Ascending aorta (tissue), 2 donors: Measurements from ENCODE around the gene ERCC6L2. TPM values are rescaled to one million over a fixed set of nuclear protein-coding genes. Genes with fewer than 3 reads are reported as not detected.

Source experiments
- DNase-seq, 2 donors: peaks; one replicate each; pipeline ENCODE4 v3.0.0-alpha.2; 2019; ENCODE audit warnings: low spot score in 2 of 2
- H3K27ac ChIP-seq, 2 donors: fragments of 200-600 bp; sonication (generic); one replicate each; pipeline ENCODE4 v1.5.1; 2016 to 2017; ENCODE audit warnings: mild to moderate bottlenecking in 1 of 2
- H3K27me3 ChIP-seq: fragments of 200-600 bp; sonication (generic); one replicate; pipeline ENCODE4 v1.5.1; 2017
- H3K36me3 ChIP-seq, 2 donors: fragments of 200-600 bp; sonication (generic); one replicate each; pipeline ENCODE4 v1.5.1; 2016
- H3K4me1 ChIP-seq, 2 donors: fragments of 200-600 bp; sonication (generic); one replicate each; pipeline ENCODE4 v1.5.1; 2016 to 2017; ENCODE audit warnings: mild to moderate bottlenecking in 1 of 2
- H3K4me3 ChIP-seq, 2 donors: fragments of 200-600 bp; sonication (generic); one replicate each; pipeline ENCODE4 v1.5.1; 2016 to 2017; ENCODE audit warnings: mild to moderate bottlenecking in 1 of 2
- H3K9me3 ChIP-seq, 2 donors: fragments of 200-600 bp; sonication (generic); one replicate each; pipeline ENCODE4 v1.5.1; 2016
- CTCF ChIP-seq, 3 experiments: fragments of 200-600 bp in 2 of 3; fragments of 450-650 bp in 1 of 3; sonication (generic) in 2 of 3; IDR thresholded peaks; one replicate each; pipeline ENCODE4 v1.5.1; 2016 to 2019; ENCODE audit warnings: antibody characterized with exemption in 3 of 3, mild to moderate bottlenecking in 1 of 3, moderate library complexity in 1 of 3
- intact Hi-C: fragments of 100-400 bp; cut with DNase I; formaldehyde crosslinking; loops from one replicate; pipeline ENCODE4 v1.15.1; 2023
- total RNA-seq: library from RNA; depleted of rRNA; stranded (reverse); fragments of >200 nt; gene quantifications from one replicate; pipeline ENCODE4 v1.1.0, GENCODE V29; 2016

ERCC6L2 gene
- total RNA-seq, 1 donor from 2014 or later = 22.9 TPM

- intact Hi-C loops = no loop called here
- DNase-seq = no peak
- H3K4me3 ChIP-seq = no peak overlapping the region
- H3K9me3 ChIP-seq = no peaks in the 10 kb centered on the region
- TF ChIP-seq CTCF (IDR thresholded peaks at IDR 0.05) = no peak
- no peaks in the 10 kb centered on the region for H3K27me3 ChIP-seq
- no peaks in the 10 kb centered on the region for H3K4me1 ChIP-seq
- peaks cover 6 to 15% of the 10 kb centered on the region in 2 donors for H3K36me3 ChIP-seq
- no peak overlapping the region for H3K27ac ChIP-seq
Observed at GRCh38 chr9:95954940-95955339, 79.4 kb downstream of the ERCC6L2 start.

DNA sequence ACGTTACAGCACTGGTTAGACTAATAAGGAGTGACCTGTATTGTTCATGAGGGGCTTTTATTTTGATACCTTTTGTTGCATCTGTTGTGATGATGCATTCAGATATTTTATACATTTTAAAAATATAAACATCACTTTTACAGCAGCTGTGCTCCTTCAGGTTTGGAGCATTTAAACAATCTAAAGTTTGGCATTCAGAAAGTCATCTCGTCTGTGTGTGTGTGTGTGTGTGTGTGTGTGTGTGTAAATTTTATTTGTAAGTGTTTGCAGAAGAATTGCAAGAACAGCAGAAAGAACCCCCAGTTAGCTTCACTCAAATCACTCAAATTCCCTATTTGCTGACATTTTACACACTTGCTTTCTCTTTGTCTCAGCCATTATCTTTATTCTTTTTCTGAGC lies 87.4 kb downstream of the ERCC6L2 start:
- Histone ChIP-seq H3K9me3 (no peaks in the 10 kb centered on the region), H3K4me3 (no peak overlapping the region), H3K27ac (no peak overlapping the region), H3K4me1 (no peaks in the 10 kb centered on the region), H3K36me3 (no peaks in the 10 kb centered on the region), H3K27me3 (no peaks in the 10 kb centered on the region)
- intact Hi-C loops = no loop called here
- no peak for TF ChIP-seq CTCF (IDR thresholded peaks at IDR 0.05)
- DNase-seq = no peak

DNA sequence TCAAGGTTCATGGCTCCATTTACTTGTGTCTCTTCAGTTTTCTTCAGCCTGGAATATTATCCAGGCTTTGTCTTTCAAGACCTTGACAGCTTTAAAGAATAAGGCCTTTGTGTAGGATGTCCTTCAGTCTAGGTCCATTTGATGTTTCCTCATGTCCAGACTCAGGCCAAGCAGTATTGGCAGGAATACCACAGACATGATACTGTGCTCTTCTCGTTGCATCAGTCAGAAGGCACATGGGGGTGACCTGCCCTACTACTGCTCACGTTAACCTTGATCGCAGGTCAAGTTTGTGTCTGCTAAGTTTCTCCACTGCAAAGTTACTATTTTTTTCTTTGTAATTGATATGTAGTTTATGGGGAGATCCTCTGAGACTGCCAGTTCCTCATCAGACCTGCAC lies 88.2 kb downstream of the ERCC6L2 start:
- DNase-seq = no peak
- intact Hi-C loops = no loop called here

DNA sequence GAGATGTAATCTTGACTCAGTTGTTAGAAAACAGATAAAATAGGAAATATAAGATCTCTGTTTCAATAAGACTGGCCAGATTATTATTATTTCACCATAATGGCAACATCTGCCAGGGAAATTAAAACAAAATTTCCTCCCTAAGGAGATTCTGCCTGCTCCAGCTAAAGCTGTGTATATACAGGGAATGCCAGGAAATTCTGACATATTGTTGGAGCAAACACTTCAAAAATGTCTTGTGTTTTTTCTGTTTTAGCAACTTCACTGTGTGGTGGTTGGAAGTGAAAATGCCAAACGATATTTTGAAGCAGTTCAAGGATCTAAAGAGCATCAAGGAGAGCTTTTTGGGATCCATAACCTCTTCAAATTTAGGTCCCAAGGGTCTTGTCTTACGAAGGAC lies 90.8 kb downstream of the ERCC6L2 start:
- Histone ChIP-seq H3K27ac (no peak overlapping the region), H3K4me3 (no peak overlapping the region), H3K9me3 (no peaks in the 10 kb centered on the region), H3K4me1 (no peaks in the 10 kb centered on the region), H3K36me3 (peaks cover 0 to 8% of the 10 kb centered on the region in 2 donors), H3K27me3 (no peaks in the 10 kb centered on the region)
- intact Hi-C loops = no loop called here
- no peak for DNase-seq
- TF ChIP-seq CTCF (IDR thresholded peaks at IDR 0.05) = no peak

More for the DNA sequence above, 88.2 kb downstream of the ERCC6L2 start:
- H3K27ac ChIP-seq = no peak overlapping the region
- H3K4me3 ChIP-seq = no peak overlapping the region
- H3K4me1 ChIP-seq = no peaks in the 10 kb centered on the region
- H3K36me3 ChIP-seq = no peaks in the 10 kb centered on the region
- no peak for TF ChIP-seq CTCF (IDR thresholded peaks at IDR 0.05)
- H3K9me3 ChIP-seq = no peaks in the 10 kb centered on the region
- no peaks in the 10 kb centered on the region for H3K27me3 ChIP-seq

DNA sequence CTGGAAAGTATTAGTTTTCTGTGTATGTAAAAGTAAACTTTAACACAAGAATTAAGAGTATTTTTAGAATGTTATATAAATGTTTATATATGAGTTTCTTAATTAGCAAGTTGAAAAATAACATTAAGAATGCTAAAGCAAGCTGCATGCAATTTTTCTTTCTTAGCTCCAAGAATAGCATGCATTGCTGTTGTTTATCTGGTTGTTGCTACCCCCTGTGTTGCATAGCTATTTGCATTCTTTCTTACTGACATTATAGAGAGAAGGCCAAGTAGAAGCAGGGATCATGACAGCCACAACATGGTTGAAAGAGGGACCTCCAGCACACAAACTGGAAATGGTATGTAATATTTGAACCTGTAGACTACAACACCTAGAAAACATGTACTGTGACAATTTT lies 94.8 kb downstream of the ERCC6L2 start:
- intact Hi-C loops = no loop called here
- H3K4me3 ChIP-seq = no peak overlapping the region

More for the DNA sequence above, 94.8 kb downstream of the ERCC6L2 start:
- no peak for TF ChIP-seq CTCF (IDR thresholded peaks at IDR 0.05)
- no peaks in the 10 kb centered on the region for H3K9me3 ChIP-seq
- no peaks in the 10 kb centered on the region for H3K27me3 ChIP-seq
- no peaks in the 10 kb centered on the region for H3K4me1 ChIP-seq
- DNase-seq = no peak
- H3K36me3 ChIP-seq = peaks cover 19 to 38% of the 10 kb centered on the region in 2 donors
- no peak overlapping the region for H3K27ac ChIP-seq
